ENCODE data around the gene SH2D1A.
"Not testable (repeated sequence)": the region's sequence is repeated elsewhere in the genome, so short reads cannot be mapped to it uniquely, and the experiment has no call there.

Gene SH2D1A

DNA sequence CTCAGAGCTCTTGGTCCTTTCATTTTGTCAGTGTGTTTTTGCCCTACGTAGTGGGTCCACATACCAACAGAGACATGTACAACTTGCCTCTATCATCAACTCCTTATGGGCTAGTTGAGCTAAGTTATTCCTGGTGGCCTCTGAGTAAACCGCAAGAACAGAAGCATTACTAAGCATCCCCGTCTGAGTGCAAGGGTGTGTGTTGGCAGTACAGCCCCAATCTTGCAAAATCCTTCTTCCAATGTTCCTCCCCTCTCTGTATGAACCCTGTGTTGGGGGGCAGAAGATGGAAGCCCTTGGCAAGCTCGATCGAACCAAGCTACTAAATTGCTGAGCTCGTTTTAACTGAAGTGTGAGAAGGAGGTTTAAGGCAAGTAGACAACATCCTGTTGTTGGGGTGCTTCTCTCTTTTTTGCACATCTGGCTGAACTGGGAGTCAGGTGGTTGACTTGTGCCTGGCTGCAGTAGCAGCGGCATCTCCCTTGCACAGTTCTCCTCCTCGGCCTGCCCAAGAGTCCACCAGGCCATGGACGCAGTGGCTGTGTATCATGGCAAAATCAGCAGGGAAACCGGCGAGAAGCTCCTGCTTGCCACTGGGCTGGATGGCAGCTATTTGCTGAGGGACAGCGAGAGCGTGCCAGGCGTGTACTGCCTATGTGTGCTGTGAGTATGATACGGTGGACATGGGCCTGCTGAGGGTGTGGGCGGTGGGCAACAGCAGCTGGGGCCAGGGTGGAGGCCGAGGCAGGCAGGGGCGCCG is at the start of gene SH2D1A:
TSS of gene SH2D1A (plus strand) at position 447 of the 760 bp plus-strand sequence. CDS start at position 527, 80 bp downstream.
- no peak for DNase-seq

- not testable (repeated sequence) for DNase-seq
Observed at GRCh38 chrX:124299323-124299722, 47.0 kb upstream of the SH2D1A start.

DNA sequence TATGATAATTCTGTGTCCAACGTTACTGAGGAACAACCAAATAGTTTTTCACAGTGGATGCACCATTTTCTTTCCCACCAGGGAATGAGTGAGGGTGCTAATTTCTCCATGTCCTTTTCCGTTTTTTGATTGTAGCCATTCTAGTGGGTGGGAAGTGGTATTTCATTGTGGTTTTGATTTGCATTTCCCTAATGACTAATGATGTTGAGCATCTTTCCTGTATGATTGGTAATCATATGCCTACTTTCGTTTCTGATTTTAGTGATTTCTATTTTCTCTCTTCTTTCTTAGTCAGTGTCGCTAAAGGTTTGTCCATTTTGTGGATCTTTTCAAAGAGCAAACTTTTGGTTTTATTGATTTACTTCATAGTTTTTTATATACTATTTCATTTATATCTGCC is 46.0 kb upstream of the SH2D1A start:
- peak; percentile 2 to 55 (median 38) for DNase-seq

- DNase-seq, result no peak
Observed at GRCh38 chrX:124307253-124307907, 39.0 kb upstream of the SH2D1A start.

GRCh38 chrX:124325732-124326131 is 20.6 kb upstream of the SH2D1A start:
- DNase-seq, result no peak

DNA sequence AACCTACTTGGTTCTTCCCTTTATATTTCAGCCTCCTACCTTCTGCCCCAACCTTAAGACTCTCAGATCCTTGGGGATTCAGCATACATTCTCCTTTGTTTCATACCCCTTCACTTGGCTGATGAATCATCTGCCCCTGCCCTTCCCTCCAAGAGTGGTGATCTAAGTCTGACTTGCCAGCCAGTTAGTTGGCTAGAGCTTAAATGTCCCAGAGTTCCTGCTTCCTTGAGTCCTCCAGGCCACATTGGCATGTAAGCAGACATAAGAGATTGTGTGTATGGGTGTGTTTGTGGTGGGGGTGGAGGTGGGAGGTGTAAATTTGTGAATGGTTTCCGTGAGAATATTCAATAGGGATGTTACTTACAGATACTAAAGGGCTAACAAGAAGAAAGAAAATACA is 17.6 kb upstream of the SH2D1A start:
- DNase-seq, result no peak

DNA sequence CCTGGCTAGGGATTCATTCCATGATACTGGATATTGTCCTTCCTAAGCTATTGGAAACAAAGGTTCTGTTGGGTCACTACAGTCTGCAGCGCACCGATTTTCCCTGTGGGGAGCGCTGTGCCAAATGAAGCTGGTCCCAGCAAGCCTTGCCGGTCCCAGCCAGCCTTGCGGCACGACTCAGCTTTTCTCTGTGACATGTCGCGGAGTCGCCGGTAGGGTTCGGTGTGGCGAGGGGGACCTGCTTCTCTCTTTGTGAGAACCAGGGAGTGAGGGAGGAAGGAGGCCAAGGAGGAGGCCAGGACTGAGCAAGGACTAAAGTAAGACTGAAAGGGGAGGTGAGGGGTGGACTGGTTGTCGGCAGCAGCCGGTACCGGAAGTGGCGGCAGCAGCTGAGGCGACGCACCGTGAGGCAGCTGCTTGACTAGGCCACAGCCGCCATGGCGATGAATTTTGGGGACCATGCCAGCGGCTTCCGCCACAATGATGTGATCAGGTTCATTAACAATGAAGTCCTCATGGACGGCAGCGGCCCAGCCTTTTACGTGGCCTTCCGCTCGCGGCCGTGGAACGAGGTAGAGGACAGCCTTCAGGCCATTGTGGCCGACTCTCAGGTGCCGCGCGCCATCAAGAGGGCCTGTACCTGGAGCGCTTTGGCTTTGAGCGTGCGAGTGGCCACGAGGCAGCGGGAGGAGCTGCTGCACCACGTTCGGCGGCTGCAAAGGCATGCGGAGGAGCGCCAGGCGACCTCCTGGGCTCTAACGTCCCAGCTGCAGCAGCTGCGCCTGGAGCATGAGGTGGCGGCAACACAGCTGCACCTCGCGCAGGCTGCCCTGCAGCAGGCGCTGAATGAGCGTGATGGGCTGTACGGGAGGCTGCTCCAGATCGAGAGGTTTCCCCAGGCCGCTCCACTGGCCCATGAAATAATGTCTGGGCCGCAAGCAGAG is 13.6 kb upstream of the SH2D1A start, which contains the start of gene TEX13D:
TSS of gene TEX13D (plus strand) at position 180 of the 944 bp plus-strand sequence. CDS start at position 438, 258 bp downstream.
- no peak for DNase-seq

DNA sequence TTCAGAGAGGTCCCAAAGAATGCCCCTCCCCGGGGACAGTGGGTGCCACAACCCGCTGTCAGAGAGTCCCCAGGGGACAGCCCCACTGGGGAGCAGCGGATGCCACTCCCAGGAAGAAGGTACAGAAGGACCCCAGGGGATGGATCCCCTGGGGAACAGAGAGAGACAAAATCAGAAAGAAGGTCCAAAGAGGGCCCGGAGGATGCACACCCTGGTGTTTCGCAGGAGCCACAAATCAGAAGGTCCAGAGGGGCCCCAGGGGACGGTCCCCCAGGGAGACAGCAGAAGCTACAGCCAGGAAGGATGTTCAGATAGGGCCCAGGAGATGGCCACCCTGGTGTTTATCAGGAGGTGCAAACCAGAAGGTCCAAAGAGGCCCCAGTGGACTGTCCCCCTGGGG is 12.5 kb upstream of the SH2D1A start:
- DNase-seq, result no peak

DNA sequence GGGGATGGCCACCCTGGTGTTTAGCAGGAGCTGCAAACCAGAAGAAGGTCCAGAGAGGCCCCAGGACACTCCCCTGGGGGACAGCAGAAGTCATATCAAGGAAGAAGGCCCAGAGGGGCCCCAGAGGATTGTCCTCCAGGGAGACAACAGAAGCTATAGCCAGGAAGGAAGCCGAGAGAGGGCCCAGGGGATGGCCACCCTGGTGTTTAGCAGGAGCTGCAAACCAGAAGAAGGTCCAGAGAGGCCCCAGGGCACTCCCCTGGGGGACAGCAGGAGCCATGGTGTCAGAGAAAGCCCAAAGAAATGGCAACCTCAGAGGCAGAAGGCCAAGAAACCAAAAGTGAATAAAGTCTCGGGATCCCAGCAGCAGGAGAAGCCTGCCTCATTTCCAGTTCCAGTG is 11.8 kb upstream of the SH2D1A start:
- not testable (repeated sequence) for DNase-seq

GRCh38 chrX:124335598-124335997 is 10.8 kb upstream of the SH2D1A start:
- no peak for DNase-seq

- DNase-seq, result no peak
Observed at GRCh38 chrX:124337916-124338315, 8.4 kb upstream of the SH2D1A start.

DNA sequence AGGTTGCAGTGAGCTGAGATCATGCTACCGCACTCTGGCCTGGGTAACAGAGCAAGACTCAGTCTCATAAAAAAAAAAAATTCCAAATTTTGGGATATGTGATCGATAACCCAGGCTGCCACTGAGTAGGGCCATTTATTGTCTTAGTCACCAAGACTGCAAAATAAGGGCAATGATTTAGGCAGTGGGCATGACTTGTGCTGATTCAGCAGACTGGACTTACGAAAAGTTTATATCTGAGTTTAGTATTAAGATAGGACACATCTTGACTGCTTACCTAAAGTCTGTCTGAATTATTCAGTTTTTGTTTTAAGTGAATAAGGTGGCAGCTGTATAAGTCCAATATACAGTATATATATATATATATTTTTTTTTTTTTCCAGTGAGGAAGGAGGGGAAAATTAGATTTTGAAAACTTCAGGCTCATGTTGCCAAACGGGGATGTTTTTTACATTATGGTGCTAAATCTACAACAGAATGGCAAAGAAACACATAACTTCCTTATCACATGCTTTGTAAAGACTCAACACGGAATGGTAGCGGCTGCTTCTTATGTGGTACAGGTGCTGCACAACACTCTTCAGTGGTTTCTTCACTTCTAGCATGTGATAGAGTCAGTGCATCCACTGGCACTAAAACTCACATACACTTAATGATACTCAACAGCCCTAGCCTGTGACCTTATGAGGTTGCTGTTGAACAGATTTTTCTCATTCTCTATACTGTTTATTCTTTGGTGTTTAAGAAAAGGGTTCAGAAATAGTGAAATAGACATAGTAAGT is 7.4 kb upstream of the SH2D1A start:
- DNase-seq, result no peak

- DNase-seq, result no peak
Observed at GRCh38 chrX:124341396-124342132, 4.8 kb upstream of the SH2D1A start.

DNA sequence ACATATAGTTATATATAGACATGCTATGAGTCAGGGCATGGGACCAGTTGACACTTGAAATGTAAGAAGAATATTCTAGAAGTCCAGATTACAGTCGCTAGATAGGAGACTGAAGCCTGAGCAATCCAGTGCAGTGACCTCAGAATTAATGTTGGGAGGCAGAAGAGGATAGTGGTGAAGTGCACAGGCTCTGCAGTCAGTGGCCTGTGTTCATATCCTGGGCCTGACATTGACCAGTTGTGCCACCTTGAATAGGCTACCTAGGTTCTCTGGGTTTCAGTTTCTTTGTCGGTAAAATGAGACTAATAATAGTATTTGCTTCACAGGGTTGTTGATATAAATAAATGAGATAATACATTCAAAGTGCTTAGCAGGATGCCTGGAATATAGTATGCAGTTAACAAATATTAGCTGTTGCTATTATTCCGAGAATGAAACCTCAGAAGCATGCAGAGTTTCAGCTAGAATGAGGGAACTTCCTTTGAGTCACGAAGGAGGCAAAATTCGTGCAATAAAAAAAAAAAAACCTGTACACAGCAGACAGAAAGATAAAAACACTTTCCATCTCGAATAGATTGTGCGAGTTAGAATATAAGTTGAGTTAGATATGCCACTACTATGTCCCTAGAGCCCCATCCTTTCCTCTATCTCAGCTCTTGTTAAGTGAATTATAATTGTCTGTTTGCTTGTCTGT is 4.0 kb upstream of the SH2D1A start:
- DNase-seq, result no peak

DNA sequence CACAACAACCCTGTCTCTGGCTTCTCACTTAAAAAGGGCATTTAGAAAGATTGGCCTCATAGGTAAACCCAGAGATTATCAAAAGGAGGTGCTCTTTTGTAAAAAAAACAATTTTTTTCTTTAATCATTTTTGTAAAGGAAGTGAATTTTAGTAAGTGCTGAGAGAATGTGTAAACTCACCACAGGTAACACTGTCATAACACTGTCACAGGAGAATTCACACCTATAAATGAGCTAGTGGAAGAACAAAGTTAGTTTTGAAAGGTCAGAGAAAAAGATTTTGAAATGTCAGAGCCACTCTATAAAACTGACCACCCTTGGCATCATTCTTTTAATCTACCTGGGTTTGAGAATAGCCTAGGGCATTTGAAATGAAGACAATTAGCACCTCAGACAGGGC is 3.3 kb upstream of the SH2D1A start:
- no peak for DNase-seq

DNA sequence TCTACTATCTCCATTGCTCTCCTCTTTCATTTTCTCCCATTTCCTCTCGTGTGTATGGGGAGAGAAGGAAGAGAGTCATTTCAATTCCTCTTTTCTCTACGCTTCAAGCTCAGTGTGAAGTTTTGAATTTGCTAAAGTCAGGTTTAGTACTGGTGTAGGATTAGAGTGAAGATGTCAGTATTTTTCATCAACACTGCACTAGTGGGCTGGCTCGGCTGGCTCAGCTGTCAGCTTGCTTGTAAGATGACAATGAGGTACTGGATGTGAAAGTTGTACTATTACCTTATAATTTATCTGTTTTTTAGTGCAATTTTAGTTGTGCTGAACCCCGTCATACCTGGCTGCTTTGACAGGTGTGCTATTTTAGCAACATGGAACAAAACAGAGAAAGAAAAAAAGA is 2.1 kb upstream of the SH2D1A start:
- no peak for DNase-seq

- DNase-seq, result no peak
Observed at GRCh38 chrX:124346877-124347241, 496 bp downstream of the SH2D1A start.

GRCh38 chrX:124347242-124347641 is 879 bp downstream of the SH2D1A start:
- no peak for DNase-seq

DNA sequence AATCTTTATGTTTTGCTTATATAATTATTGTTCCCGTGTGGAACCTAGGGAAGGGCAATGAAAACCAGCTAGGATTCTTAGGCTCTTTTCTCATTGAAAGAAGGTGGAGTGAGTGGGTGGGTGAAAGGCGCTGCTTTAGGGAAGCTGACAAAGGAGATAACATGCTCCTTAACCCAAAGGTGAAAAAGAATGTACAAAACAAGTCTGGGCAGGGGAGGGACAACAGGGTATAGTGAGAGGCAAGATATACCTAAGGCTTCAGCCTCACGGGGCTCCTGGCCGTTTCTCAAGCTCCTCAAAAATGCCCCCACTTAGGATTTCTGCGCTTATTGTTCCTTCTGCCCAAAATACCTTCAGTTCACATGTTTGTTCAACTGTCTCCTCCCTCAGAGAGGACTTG is 1.8 kb downstream of the SH2D1A start:
- no peak for DNase-seq

GRCh38 chrX:124348885-124349453 is 2.6 kb downstream of the SH2D1A start:
- DNase-seq, result no peak

DNA sequence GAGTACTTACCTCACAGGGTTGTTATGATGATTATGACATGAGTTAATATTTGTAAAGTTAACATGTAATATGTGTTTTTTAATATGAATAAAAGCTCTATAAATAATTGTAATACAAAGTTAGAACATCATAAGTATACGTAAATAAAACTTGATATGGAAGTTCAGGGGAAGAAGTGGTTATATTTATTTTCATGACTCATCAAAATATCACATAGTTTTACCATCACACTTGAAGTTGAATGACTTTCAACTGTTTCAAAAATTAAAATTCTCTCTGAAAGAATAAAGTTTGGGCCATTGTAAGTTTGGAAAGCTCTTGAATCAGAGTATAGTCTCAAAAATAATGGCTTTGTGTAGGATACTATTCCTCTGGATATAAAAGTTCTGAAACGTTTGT is 8.3 kb downstream of the SH2D1A start:
- DNase-seq, result no peak

Data from suppressor macrophage treated with lipopolysaccharide for 1 hour (primary cell).